Measurements from ENCODE around the gene CD40.

DNA sequence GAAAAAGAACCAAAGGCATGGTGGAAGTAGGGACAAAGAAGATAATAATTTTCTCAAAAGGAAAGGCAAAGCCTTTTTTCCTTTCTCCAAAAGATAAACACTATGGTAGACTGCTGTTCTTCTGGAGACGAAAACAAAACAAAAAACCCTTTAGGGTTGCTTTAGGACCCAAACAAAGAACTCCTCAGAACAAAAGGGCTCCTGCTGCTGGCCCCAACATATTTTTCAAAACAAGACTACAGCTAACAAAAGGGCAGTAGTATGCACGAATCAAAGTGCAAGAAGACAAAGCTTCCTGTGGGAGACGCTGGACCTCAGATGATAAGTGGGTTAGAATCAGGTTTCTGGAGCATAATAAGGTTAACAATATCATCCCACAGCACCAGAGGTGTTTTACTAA, 44.1 kb upstream of the CD40 start:
- TF ChIP-seq, protein P1, sequence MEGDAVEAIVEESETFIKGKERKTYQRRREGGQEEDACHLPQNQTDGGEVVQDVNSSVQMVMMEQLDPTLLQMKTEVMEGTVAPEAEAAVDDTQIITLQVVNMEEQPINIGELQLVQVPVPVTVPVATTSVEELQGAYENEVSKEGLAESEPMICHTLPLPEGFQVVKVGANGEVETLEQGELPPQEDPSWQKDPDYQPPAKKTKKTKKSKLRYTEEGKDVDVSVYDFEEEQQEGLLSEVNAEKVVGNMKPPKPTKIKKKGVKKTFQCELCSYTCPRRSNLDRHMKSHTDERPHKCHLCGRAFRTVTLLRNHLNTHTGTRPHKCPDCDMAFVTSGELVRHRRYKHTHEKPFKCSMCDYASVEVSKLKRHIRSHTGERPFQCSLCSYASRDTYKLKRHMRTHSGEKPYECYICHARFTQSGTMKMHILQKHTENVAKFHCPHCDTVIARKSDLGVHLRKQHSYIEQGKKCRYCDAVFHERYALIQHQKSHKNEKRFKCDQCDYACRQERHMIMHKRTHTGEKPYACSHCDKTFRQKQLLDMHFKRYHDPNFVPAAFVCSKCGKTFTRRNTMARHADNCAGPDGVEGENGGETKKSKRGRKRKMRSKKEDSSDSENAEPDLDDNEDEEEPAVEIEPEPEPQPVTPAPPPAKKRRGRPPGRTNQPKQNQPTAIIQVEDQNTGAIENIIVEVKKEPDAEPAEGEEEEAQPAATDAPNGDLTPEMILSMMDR (IDR thresholded peaks at IDR 0.05), result no peak
- TF ChIP-seq POLR2AphosphoS5 (IDR thresholded peaks at IDR 0.05) (no peak), POLR2A (IDR thresholded peaks at IDR 0.05) (no peak)

All from breast epithelium (tissue), 3 donors.